Neutrophil (primary cell): ENCODE data around the gene KAT6B.

Experiments used
- H3K27ac ChIP-seq: fragments of 200-600 bp; sonication (generic); 2 replicates; pipeline ENCODE4 v1.5.1; 2016; ENCODE audit warnings: mild to moderate bottlenecking, moderate library complexity
- H3K27me3 ChIP-seq: fragments of 200-600 bp; sonication (generic); 2 replicates; pipeline ENCODE4 v1.6.0; 2016; ENCODE audit warnings: mild to moderate bottlenecking
- H3K36me3 ChIP-seq: fragments of 200-600 bp; sonication (generic); 2 replicates; pipeline ENCODE4 v1.5.1; 2017
- H3K4me1 ChIP-seq, 2 experiments: fragments of 200-600 bp in 1 of 2; sonication (generic) in 1 of 2; 1 replicate in 1 of 2; 2 replicates in 1 of 2; pipeline versions ENCODE4 v1.5.1 to v1.6.1; 2013 to 2016; ENCODE audit warnings: low read depth in 1 of 2, low read length in 1 of 2, mild to moderate bottlenecking in 1 of 2, moderate library complexity in 1 of 2; ENCODE audit not compliant: control insufficient read depth in 1 of 2, insufficient read depth in 1 of 2
- H3K4me3 ChIP-seq, 2 experiments: fragments of 200-600 bp in 1 of 2; sonication (generic) in 1 of 2; 1 replicate in 1 of 2; 2 replicates in 1 of 2; pipeline ENCODE4 v1.5.1; 2013 to 2016; ENCODE audit warnings: low read depth in 1 of 2, low read length in 1 of 2, mild to moderate bottlenecking in 1 of 2, moderate library complexity in 1 of 2
- H3K9me3 ChIP-seq: fragments of 200-600 bp; sonication (generic); 2 replicates; pipeline ENCODE4 v1.5.1; 2016
- TF ChIP-seq, protein P1 (sequence below): fragments of 200-600 bp; sonication (generic); IDR thresholded peaks from 2 replicates; pipeline ENCODE4 v1.5.1; 2016; ENCODE audit warnings: antibody characterized with exemption

Gene KAT6B

DNA sequence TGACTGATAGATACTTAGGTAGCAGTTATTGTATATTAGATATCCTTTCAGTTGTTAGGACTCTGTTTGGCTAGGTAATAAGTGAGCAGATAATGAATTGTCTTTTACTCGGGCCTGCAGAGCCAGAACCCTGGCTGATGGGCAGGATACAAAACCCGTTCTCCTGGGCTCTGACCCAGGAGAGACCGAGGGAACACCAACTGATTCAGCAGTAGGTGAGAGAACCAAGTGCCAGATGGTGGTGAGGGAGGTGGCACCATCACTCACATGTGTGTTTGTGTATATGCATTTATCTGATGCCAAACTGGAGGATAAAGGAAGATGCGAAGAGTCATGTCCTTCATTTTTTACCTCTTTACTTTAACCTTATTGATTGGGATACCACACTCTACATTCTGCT, 169.4 kb downstream of the KAT6B start:
- no peak overlapping the region for H3K27ac ChIP-seq
- no peaks in the 10 kb centered on the region for H3K9me3 ChIP-seq
- H3K27me3 ChIP-seq = no peaks in the 10 kb centered on the region
- no peaks in the 10 kb centered on the region for H3K4me1 ChIP-seq
- H3K36me3 ChIP-seq = peaks cover 5% of the 10 kb centered on the region
- no peak overlapping the region for H3K4me3 ChIP-seq
- TF ChIP-seq, protein P1, sequence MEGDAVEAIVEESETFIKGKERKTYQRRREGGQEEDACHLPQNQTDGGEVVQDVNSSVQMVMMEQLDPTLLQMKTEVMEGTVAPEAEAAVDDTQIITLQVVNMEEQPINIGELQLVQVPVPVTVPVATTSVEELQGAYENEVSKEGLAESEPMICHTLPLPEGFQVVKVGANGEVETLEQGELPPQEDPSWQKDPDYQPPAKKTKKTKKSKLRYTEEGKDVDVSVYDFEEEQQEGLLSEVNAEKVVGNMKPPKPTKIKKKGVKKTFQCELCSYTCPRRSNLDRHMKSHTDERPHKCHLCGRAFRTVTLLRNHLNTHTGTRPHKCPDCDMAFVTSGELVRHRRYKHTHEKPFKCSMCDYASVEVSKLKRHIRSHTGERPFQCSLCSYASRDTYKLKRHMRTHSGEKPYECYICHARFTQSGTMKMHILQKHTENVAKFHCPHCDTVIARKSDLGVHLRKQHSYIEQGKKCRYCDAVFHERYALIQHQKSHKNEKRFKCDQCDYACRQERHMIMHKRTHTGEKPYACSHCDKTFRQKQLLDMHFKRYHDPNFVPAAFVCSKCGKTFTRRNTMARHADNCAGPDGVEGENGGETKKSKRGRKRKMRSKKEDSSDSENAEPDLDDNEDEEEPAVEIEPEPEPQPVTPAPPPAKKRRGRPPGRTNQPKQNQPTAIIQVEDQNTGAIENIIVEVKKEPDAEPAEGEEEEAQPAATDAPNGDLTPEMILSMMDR = no peak

- Histone ChIP-seq H3K9me3 (no peaks in the 10 kb centered on the region), H3K4me1 (no peaks in the 10 kb centered on the region), H3K4me3 (no peak overlapping the region), H3K27ac (no peak overlapping the region), H3K36me3 (peaks cover 5% of the 10 kb centered on the region), H3K27me3 (no peaks in the 10 kb centered on the region)
- TF ChIP-seq, protein P1 = no peak
Measured at GRCh38 chr10:74997163-74997562, 170.8 kb downstream of the KAT6B start.

DNA sequence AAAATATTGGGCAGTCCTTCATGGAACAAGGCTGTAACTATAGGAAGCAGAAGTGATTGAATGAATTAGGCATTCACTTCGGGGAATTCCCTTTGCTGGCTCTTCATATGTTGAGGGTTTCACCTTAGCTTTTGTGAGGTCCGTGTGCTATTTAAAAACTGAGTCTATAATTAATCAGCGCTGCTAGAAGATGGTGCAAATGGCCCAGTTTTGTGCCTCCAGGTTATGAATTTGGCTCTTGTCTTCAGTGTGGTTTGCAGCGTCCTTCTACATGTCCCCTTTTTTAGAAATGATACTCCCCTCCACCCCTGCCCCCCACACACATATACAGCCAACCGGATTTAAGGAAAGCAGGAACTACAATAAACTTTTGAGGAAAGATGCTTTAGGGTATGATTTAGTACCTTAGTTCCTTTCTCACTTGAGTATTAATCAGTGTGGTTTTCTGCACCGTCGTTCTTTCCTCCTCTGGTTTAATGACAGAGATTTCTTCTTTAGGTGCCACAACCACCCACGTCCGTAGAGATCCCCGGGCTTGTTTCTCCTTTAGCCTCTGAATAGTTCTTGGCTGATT, 174.4 kb downstream of the KAT6B start:
- Histone ChIP-seq H3K36me3 (peaks cover 4% of the 10 kb centered on the region), H3K4me3 (no peak overlapping the region), H3K27me3 (no peaks in the 10 kb centered on the region), H3K9me3 (no peaks in the 10 kb centered on the region), H3K27ac (no peak overlapping the region), H3K4me1 (no peaks in the 10 kb centered on the region)
- TF ChIP-seq, protein P1 = no peak

GRCh38 chr10:75001715-75002350, 175.4 kb downstream of the KAT6B start:
- H3K4me1 ChIP-seq = no peaks in the 10 kb centered on the region
- no peak overlapping the region for H3K27ac ChIP-seq
- H3K4me3 ChIP-seq = no peak overlapping the region
- no peaks in the 10 kb centered on the region for H3K9me3 ChIP-seq
- H3K36me3 ChIP-seq = no peaks in the 10 kb centered on the region
- H3K27me3 ChIP-seq = no peaks in the 10 kb centered on the region
- TF ChIP-seq, protein P1 = no peak

- no peaks in the 10 kb centered on the region for H3K27me3 ChIP-seq
- no peaks in the 10 kb centered on the region for H3K36me3 ChIP-seq
- no peak overlapping the region for H3K27ac ChIP-seq
- no peaks in the 10 kb centered on the region for H3K4me1 ChIP-seq
- H3K4me3 ChIP-seq = no peak overlapping the region
- TF ChIP-seq, protein P1 = no peak
- no peaks in the 10 kb centered on the region for H3K9me3 ChIP-seq
Measured at GRCh38 chr10:75002351-75002725, 175.9 kb downstream of the KAT6B start.
